B cell (primary cell): ENCODE results near the gene SLC2A10. TPM values are rescaled to one million over a fixed set of nuclear protein-coding genes. Genes with fewer than 3 reads are reported as not detected.

Source experiments
- ATAC-seq: fragments of 200-7000 bp; cut with Tn5 transposase; one replicate; pipeline ENCODE4 v1.10.0; 2021; ENCODE audit warnings: low read depth, mild to moderate bottlenecking, moderate number of reproducible peaks, moderate library complexity
- CTCF ChIA-PET: fragments of 350-600 bp; sonication (Branson Sonifier 250); formaldehyde crosslinking; loops from one replicate; lab custom pipeline; 2021; ENCODE audit warnings: antibody characterized with exemption, inconsistent platforms; lab: Charles Lee
- POLR2A ChIA-PET: fragments of 350-600 bp; sonication (Branson Sonifier 250); formaldehyde crosslinking; loops from one replicate; lab custom pipeline; 2021; ENCODE audit warnings: antibody characterized with exemption; lab: Charles Lee
- DNase-seq: peaks from one replicate; pipeline ENCODE4 v3.0.0; 2013
- H2AFZ ChIP-seq: 2 replicates; pipeline ENCODE4 v1.6.1; 2012; ENCODE audit warnings: mild to moderate bottlenecking, low read depth, low read length; ENCODE audit not compliant: insufficient read depth, poor library complexity, severe bottlenecking
- H3K27ac ChIP-seq, 2 donors: 1 replicate in 1 of 2; 2 replicates in 1 of 2; pipeline ENCODE4 v1.5.1; 2012 to 2013; ENCODE audit warnings: low read length in 2 of 2, mild to moderate bottlenecking in 2 of 2, moderate library complexity in 1 of 2
- H3K27me3 ChIP-seq, 4 experiments: fragments of 200-600 bp in 1 of 4; sonication (generic) in 1 of 4; replicated peaks in 1 of 4; 1 replicate in 2 of 4; 2 replicates in 2 of 4; pipeline versions ENCODE4 v1.6.1 to v1.7.0; 2013 to 2016; ENCODE audit warnings: low read length in 3 of 4, mild to moderate bottlenecking in 2 of 4, mixed read lengths in 1 of 4, moderate library complexity in 1 of 4; ENCODE audit not compliant: insufficient read depth in 4 of 4, control insufficient read depth in 3 of 4; ENCODE audit errors: control extremely low read depth in 1 of 4
- H3K36me3 ChIP-seq, 2 experiments: replicated peaks in 1 of 2; 1 replicate in 1 of 2; 2 replicates in 1 of 2; pipeline versions ENCODE4 v1.6.1 to v1.7.1; 2013; ENCODE audit warnings: low read length in 1 of 2; ENCODE audit not compliant: insufficient read depth in 2 of 2, control insufficient read depth in 1 of 2; ENCODE audit errors: control extremely low read depth in 1 of 2, extremely low read depth in 1 of 2
- H3K4me1 ChIP-seq, 2 donors: fragments of 200-600 bp in 1 of 2; sonication (generic) in 1 of 2; 1 replicate in 1 of 2; 2 replicates in 1 of 2; pipeline versions ENCODE4 v1.5.1 to v1.6.1; 2013 to 2017; ENCODE audit warnings: low read length in 2 of 2; ENCODE audit not compliant: control insufficient read depth in 2 of 2, insufficient read depth in 2 of 2
- H3K4me2 ChIP-seq: replicated peaks from 2 replicates; pipeline ENCODE3; 2012; ENCODE audit warnings: mild to moderate bottlenecking, low read depth, low read length; ENCODE audit not compliant: poor library complexity, severe bottlenecking
- H3K4me3 ChIP-seq, 5 experiments: fragments of 200-600 bp in 1 of 5; sonication (generic) in 1 of 5; 1 replicate in 3 of 5; 2 replicates in 2 of 5; pipeline versions ENCODE4 v1.5.1 to v1.7.0; 2011 to 2016; ENCODE audit warnings: low read length in 4 of 5, mild to moderate bottlenecking in 4 of 5, low read depth in 2 of 5, control low read depth in 1 of 5, moderate library complexity in 1 of 5; ENCODE audit not compliant: insufficient read depth in 1 of 5; ENCODE audit errors: control extremely low read depth in 1 of 5, extremely low read depth in 1 of 5
- H3K79me2 ChIP-seq: fragments of 200-600 bp; sonication (generic); one replicate; pipeline ENCODE4 v1.6.0; 2016; ENCODE audit warnings: low read length; ENCODE audit not compliant: control insufficient read depth, insufficient read depth
- H3K9ac ChIP-seq: fragments of 200-600 bp; sonication (generic); 2 replicates; pipeline ENCODE4 v1.6.1; 2017; ENCODE audit warnings: mild to moderate bottlenecking, low read length, moderate library complexity
- H3K9me3 ChIP-seq, 3 donors: one replicate each; pipeline versions ENCODE4 v1.6.1 to v1.7.1; 2013; ENCODE audit warnings: low read length in 2 of 3; ENCODE audit not compliant: control insufficient read depth in 2 of 3, insufficient read depth in 1 of 3; ENCODE audit errors: control extremely low read depth in 1 of 3
- H4K20me1 ChIP-seq: 2 replicates; pipeline ENCODE4 v1.6.0; 2012; ENCODE audit warnings: mild to moderate bottlenecking, low read length; ENCODE audit not compliant: insufficient read depth, control insufficient read depth, poor library complexity, severe bottlenecking
- H3K27ac Mint-ChIP-seq: one replicate; pipeline ENCODE4 v1.8.0; 2021; ENCODE audit warnings: mixed read lengths
- H3K27me3 Mint-ChIP-seq: one replicate; pipeline ENCODE4 v1.8.0; 2021; ENCODE audit warnings: mixed read lengths
- H3K4me1 Mint-ChIP-seq: one replicate; pipeline ENCODE4 v1.8.0; 2021; ENCODE audit warnings: mixed read lengths
- H3K4me3 Mint-ChIP-seq: one replicate; pipeline ENCODE4 v1.8.0; 2021; ENCODE audit warnings: mixed read lengths
- H3K9me3 Mint-ChIP-seq: one replicate; pipeline ENCODE4 v1.8.0; 2022; ENCODE audit warnings: mixed read lengths; ENCODE audit not compliant: insufficient read depth
- CTCF ChIP-seq: fragments of 200-600 bp; IDR thresholded peaks from one replicate; pipeline ENCODE4 v1.8.0; 2022; ENCODE audit warnings: antibody characterized with exemption, mild to moderate bottlenecking
- EZH2 ChIP-seq: IDR thresholded peaks from 2 replicates; pipeline ENCODE4 v1.6.1; 2012; ENCODE audit warnings: borderline replicate concordance, low read depth, mild to moderate bottlenecking, moderate library complexity, low read length; ENCODE audit not compliant: insufficient read depth, poor library complexity, severe bottlenecking
- WGBS: methylation state at CpG from one replicate; pipeline ENCODE4 v1.1.5; 2013; ENCODE audit warnings: missing lambda C conversion rate; ENCODE audit not compliant: insufficient coverage; 5-methylcytosine and 5-hydroxymethylcytosine counted together
- intact Hi-C: fragments of 100-400 bp; cut with micrococcal nuclease; formaldehyde crosslinking; loops from one replicate; pipeline ENCODE4 v1.10.0; 2022
- polyA plus RNA-seq: library from polyadenylated mRNA; depleted of rRNA; stranded (reverse); fragments of >200 nt; gene quantifications from 2 replicates; pipeline ENCODE4 v1.2.3, GENCODE V29; 2012
- total RNA-seq, 2 donors: library from RNA; stranded (reverse); fragments of 120-200 nt in 1 of 2; gene quantifications; 1 replicate in 1 of 2; 2 replicates in 1 of 2; pipeline versions ENCODE4 v1.2.3 to v1.2.4, GENCODE V29; 2013 to 2022

Gene SLC2A10
- total and polyA plus RNA-seq, 2 donors (not counting 1 experiment from before 2014, with no cell fraction given): not detected

- WGBS: 59% methylated on average over 5 of the region's 5 CpGs
- TF ChIP-seq EZH2 (no peak), CTCF (no peak)
- no peak for ATAC-seq
- no peak overlapping the region for H3K9ac ChIP-seq
- H3K4me2 ChIP-seq: no peak overlapping the region
- no peaks in the 10 kb centered on the region for H4K20me1 ChIP-seq
- Mint-ChIP-seq H3K4me1 (no peaks in the 10 kb centered on the region), H3K27me3 (peaks cover 66% of the 10 kb centered on the region), H3K27ac (no peak overlapping the region), H3K4me3 (no peak overlapping the region), H3K9me3 (peaks cover 3% of the 10 kb centered on the region)
- no peak overlapping the region for H3K27ac ChIP-seq
- intact Hi-C loops: no loop called here
- DNase-seq: no peak
- no peak overlapping the region for H2AFZ ChIP-seq
- no peak overlapping the region for H3K4me3 ChIP-seq
- H3K9me3 ChIP-seq: peaks cover 0 to 8% (median 6%) of the 10 kb centered on the region in 3 donors
- ChIA-PET CTCF (no interaction called here), POLR2A (no interaction called here)
- peaks cover 0 to 23% (median 7%) of the 10 kb centered on the region in 4 experiments for H3K27me3 ChIP-seq
- H3K79me2 ChIP-seq: no peaks in the 10 kb centered on the region
- no peaks in the 10 kb centered on the region for H3K4me1 ChIP-seq
- no peaks in the 10 kb centered on the region for H3K36me3 ChIP-seq
Measured at GRCh38 chr20:46743088-46743487, 33.6 kb downstream of the SLC2A10 start.

- peaks cover 0 to 4% (median 0%) of the 10 kb centered on the region in 3 donors for H3K9me3 ChIP-seq
- H3K79me2 ChIP-seq: no peaks in the 10 kb centered on the region
- no peak overlapping the region for H3K4me3 ChIP-seq
- H3K27ac Mint-ChIP-seq: no peak overlapping the region
- TF ChIP-seq EZH2: no peak
- TF ChIP-seq CTCF: no peak
- no peaks in the 10 kb centered on the region for H3K4me1 Mint-ChIP-seq
- H3K9ac ChIP-seq: no peak overlapping the region
- no peaks in the 10 kb centered on the region for H4K20me1 ChIP-seq
- ChIA-PET POLR2A (no interaction called here), CTCF (no interaction called here)
- H3K27me3 ChIP-seq: peaks cover 0 to 30% (median 7%) of the 10 kb centered on the region in 4 experiments
- H2AFZ ChIP-seq: no peak overlapping the region
- 76% methylated on average over 5 of the region's 7 CpGs for WGBS
- no peaks in the 10 kb centered on the region for H3K9me3 Mint-ChIP-seq
- H3K4me3 Mint-ChIP-seq: no peak overlapping the region
- peaks cover 74% of the 10 kb centered on the region for H3K27me3 Mint-ChIP-seq
- no peak overlapping the region for H3K27ac ChIP-seq
- intact Hi-C loops: no loop called here
- no peaks in the 10 kb centered on the region for H3K4me1 ChIP-seq
- no peak overlapping the region for H3K4me2 ChIP-seq
- DNase-seq (no peak), ATAC-seq (no peak)
- H3K36me3 ChIP-seq: no peaks in the 10 kb centered on the region
Measured at GRCh38 chr20:46746956-46747526, 37.6 kb downstream of the SLC2A10 start.
